NCI-H526 (cell line): ENCODE results near the gene TMEM158.

Experiments
- DNase-seq, 2 experiments: peaks; one replicate each; lab custom pipeline; 2025; lab: John Stamatoyannopoulos, UW

The TMEM158 gene

DNA sequence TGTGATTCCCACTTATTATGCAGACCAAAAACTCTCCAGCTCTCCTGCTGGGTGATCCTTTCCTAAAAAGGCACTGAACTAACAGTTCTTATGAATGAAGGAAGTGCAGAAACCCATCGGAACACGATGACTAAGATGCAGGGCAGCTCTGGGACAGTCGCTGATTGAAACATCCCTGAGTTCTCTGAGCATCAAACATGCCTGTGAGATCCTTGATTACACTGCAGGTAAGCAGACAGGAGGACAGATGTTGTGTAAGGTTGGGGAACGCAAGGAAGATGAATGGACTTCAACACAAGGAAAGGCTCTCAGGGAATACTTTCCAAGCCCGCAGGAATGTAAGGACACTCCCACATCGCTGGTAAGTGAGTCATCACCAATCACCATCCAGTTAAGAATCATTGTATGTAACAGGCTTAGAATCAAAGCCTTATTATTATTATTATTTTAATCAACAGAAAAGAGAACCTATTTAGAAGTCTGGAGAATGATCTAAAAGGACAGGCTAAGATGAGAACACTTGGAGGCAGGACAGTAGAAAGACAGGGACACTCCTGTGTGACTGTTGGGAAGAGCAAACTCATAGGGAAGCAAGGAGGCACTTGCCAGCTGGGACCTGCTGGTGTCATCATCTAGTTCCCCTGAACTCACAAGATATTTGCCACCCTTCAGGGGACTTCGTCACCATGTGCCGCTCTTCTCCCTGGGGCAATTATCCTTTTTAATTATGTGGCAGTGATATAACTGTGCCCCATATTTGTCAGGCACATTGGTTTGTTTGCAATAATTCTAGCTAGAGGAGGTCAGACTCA lies 26.0 kb downstream of the TMEM158 start:
- no peak for DNase-seq

DNA sequence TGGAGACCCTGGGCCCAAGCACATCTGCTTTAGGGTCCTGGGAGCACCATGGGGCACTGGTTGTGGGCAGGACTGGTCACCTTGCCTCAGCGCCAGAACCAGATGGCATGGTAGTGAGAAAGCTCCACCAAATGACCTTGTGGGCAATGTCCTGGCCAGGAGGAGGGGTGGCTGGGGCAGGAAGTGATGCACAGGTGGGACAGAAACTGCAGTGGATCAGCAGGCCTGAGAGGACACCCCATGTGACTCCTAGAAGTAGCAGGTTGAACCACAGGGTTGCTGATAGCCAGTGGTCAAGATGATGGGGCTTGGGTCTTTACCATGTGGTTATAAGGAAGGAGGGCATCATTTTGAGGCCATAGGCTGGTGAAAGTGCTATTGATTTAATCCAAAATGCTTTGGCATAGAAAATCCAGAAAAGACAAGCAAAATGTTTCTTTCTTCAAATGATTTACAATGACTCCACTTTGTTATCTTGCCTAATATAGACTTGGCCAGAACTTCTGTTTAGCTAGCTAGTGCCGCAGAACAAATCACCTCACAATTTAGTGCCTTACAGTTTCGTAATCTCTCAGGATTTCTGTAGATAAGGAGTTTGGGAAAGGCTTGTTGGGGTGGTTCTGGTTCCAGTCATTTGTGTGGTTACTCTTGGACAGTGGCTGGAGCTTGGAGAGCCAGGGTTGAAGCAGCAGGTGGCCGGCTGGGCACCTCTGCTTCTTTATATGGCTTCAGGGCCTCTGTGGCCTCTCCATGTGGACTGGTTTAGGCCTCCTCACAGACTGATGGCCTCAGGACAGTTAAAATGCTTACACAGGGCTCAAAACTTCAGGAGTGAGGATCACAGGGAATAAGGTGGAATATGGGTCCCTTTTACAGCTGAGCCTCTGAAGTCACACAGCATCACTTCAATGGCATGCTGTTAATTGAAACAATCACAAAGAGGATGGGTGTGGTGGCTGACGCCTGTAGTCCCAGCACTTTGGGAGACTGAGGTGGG lies 27.5 kb downstream of the TMEM158 start:
- DNase-seq: no peak

DNA sequence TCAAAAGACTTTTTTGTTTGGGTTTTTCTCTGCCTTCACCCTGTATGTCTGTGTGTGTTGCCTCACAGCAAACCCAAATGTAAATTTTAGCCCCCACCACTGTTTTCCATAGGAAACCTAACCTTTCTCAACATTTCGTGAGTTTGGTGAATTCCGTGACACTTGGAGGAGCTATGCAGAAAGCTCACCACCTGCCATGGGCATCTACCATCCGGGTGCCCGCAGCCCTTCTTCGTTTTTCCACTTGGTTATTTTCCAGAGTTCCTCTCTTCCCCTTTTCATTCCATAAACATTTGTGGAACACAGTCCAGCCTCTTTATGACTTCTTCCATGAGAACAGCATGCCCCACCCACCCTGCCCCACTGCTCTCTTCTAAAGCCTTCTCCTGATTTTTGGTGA lies 31.3 kb downstream of the TMEM158 start:
- no peak for DNase-seq

DNA sequence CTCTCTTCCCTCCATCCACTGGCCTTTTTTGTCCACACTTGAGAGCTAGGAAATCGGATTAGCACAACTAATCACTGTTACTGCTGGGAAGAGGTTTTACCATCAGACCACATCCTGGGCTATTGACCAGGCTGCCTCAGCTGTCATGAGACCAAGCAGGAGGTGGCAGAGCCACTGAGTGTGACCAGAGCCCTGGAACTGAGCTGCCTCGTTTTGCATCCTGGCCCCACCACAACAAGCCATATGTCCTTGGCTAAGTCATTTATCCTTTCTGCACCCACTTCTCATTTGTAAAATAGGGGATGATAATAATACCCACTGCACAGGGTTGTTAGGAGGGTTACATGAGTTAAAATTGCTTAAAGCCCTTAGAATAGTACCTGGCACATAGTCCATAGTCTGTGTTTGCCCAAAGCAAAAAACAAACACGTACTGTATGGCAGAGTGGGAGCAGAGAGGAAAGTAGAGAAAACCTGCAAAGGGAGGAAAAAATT lies 34.1 kb downstream of the TMEM158 start:
- DNase-seq: no peak

DNA sequence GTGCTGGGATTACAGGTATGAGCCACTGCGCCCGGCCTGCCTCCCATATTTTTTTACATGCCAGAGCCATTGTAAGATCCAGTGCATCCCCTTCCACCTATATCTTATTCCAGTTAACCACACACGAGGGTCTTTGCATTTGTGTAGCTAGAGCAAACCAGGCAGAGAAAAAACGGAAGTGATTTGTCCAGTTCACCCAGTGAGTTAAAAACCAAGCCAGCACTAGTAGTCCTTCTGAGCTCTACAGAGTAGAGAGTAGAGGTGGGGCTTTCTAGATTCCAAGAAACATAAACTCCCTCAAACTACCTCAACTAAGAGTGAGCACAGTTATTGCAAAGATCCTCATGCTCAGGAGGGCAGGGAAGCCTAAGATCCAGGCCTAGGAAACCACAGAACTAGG lies 34.7 kb downstream of the TMEM158 start:
- no peak for DNase-seq

DNA sequence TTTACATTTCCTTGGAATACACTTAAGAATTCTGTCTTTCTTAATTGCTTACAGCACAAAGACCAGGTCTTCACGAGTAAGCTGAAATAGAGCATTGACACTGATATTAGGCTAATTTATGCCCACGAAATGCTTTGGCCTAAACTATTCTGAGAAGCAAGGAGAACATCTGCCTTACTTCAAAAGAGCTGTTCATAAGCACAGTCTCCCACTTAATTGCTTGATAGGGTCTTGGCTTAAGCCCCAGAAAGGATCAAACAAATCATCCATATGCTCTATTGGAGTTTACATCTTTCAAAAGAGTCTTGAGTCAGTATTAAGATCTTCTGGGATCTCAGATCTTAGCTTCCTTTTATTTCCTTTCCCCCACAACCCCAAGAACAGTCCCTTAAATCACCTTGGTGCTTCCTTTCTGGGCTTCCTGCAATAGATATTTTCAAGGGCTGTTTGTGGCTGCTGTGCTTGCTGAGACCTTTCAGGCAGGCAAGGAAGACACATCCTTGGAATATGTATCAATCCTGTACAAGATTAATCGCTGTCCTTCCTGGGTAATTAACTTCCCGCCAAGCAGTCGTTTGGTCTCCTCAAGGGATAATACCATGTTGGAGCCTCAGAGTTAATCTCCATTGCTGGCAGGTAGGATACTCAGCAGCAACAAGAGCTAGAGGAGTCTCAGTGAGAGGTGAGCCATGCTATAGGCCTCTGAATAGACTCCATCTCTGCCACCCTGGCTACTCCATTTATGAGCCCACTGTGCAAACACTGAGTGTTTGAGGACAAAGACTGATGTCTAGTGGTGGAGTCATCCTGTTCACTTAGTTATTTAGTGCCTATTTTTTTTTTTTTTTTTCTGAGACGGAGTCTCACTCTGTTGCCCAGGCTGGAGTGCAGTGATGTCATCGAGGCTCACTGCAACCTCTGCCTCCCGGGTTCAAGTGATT lies 37.1 kb downstream of the TMEM158 start:
- DNase-seq: no peak

DNA sequence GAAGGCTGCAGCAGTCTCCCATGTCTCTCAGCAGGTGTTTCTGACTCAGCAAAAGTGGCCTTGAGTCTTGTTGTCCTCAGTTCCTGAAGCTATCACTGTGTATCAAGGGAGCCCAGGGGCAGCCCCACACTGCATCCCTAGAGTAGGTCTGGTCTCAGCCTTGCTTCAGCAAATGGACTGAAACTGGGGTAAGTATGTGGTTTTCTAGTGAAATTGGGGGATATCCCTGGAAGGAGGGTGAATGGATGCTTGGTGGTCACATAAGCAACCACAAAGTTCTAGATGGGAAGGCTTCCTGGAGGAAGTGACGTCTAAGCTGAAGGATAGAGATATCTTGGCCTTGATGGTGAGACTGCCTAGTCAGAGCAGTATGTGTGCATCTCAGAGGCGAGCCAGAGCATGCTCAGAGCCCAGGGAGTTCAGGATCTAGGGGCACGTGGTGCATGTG lies 38.4 kb downstream of the TMEM158 start:
- DNase-seq: no peak

DNA sequence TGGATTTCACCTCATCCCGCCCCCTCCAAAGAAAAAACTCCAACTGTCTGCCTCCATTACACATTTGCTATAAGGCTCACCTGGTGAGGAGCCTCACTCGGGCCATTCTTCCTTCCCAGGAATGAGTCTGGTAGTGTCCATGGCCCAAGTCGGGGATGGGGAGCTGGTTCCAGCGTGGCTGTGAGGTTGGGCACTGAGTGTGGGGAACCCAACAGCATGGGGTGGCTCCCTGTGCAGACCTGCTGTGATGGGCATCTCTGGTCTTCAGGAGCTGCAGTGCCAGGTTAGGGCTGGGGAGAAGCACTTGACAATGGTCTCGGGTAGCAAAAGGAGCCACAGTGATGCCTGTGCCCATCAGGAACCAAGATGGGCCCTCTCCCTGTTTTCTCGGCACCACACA lies 39.2 kb downstream of the TMEM158 start:
- DNase-seq: no peak

DNA sequence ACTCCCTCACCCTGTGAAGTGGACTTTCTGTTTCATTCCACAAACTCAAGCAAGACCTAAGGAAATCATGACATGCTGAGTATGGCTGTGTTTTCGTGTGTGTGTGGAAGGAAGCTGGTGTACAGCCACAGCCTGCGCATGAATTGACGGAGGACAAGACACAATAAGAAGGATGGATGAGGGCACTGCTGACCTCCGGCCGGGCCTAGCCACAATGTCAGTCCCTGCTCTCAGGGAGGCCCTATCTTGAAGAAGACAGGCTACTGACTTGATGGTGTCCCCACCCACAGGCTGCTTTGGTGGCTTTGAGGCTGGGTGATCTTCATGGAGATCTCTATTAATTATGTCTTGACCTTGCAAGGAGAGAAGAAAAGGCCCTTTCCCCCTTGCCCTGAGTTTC lies 40.6 kb downstream of the TMEM158 start:
- DNase-seq: no peak

DNA sequence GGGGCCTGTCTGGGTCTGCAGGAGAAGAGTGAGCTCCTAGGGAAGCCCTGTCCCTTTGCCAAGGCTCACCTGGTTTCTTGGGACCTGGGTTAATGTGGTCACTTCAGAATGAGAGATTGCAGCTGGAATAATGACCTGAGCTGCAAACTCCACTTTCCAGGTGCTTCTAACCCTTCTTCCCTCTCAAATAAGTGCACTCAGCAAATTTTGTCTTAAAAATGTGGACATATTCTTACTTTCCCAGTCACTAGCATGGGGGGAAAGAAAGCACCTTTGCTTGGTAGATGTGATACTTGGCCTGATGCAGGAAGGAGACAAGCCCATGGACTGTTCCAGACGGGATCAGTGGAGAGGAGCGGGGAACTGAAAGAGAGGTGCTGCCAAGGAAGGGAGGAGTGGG lies 41.0 kb downstream of the TMEM158 start:
- no peak for DNase-seq

DNA sequence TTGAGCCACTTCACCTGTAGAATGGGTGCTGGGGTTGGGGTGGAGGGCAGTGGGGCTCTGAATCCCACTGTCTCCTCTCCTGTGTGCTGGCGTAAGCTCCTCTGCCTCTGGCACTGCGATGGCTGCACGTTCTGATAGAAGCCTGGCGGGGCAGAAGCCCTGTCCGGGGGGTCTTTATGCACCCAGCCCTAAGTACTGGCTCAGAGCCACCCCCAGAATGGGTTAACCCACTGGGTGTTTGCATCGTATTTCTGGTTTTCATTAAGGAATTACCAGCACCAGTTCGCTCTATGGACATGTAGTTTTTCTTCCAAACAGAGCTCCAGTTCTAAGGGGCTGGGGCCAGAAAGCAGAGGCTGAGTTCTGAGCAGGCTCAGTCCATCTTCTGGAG lies 42.2 kb downstream of the TMEM158 start:
- DNase-seq: no peak

DNA sequence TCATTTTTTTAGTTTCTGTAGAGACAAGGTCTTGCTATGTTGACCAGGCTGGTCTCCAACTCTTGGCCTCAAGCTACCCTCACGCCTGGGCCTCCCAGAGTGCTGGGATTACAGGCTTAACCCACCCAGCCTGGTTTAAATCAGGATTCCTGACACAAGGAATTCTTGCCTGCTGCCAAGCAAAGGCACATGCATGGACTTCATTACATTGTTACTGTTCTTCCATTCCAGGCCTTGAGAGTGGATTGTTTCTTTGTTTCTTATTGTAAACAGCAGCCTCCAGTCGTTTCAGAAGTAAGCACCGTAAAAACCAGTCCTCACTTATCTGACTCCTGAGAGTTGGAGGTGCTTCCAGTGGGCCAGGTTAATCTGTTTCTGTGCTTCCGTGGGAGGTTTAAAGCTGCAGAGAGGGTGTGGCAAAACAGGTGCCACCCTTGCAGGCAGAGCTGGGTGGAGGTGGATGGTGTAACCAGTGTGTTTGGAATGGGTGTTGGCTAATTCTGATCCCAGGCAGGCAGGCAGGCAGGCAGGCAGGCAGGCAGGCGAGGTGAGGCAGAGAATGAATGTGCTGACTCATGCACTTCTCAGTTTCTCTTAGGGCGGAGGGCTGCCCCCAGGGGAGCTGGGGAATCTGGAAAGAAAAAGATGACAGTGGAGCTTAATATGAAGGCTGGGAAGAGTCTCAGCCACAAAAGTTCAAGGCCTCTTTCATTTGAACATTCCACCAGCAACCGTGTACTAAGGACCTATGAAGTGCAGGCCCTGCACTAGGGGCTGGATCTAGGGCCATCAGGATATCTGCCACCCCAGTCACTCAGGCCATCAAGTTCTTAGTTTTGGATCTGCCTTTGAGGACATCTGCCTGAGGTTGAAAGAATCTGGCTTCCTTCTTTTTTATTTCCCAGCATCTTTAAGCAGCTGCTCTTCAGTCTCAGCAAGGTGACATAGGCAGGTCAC lies 42.9 kb downstream of the TMEM158 start:
- DNase-seq: peak; percentile 40 to 75

DNA sequence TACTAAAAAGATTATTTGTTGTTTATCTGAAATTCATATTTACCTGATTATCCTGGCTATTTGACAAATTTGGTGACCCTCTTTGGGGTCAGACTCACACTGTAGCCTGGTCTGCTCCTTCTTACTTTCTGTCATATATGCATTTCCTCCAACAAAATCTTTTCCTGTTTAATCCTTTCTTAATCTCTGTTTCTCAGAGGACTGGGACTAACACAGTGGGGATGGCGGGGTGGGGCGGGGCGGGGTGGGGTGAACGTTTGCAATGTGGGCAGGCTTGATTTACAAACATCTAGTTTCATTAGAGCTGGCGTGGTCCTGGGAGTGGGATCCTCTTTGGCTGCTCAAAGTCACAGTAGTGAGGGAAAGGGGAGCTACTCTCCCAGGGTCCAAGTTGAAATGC lies 44.6 kb downstream of the TMEM158 start:
- DNase-seq: no peak

DNA sequence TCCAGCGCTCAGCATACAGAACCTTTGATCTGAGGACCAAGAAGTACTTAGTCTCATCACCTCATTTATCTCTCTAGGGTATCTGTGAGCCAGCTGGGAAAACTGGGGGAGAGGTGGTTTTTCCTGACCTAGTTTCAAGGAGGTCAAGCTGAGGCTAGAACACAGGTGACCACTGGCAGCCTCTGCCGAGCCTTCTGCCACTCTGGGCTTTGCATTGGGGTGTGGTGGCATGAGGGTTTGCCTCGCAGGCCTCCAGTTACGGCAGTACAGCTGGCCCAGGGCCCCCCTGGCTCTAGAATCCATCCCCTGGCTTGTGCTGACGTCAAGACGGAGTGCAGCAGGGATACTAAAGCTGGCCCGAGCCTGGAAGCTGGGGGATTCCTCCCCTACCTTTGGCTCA lies 45.2 kb downstream of the TMEM158 start:
- DNase-seq: no peak

DNA sequence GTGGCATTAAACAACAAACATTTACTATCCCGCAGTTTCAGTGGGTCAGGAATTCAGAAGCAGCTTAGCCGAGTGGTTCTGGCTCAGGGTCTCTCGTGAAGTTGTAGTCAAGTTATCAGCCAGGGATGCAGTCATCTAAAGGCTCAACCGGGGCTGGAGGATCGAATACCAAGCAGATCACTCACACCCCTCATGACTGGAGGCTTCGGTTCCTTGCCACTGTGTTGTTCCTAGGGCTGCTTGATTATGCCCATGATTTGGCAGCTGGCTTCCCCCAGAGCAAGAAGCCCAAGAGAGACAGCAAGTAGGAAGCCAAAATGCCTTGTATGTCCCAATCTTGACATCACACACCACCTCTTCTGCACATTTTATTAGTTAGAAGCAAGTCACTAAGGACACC lies 46.0 kb downstream of the TMEM158 start:
- no peak for DNase-seq

DNA sequence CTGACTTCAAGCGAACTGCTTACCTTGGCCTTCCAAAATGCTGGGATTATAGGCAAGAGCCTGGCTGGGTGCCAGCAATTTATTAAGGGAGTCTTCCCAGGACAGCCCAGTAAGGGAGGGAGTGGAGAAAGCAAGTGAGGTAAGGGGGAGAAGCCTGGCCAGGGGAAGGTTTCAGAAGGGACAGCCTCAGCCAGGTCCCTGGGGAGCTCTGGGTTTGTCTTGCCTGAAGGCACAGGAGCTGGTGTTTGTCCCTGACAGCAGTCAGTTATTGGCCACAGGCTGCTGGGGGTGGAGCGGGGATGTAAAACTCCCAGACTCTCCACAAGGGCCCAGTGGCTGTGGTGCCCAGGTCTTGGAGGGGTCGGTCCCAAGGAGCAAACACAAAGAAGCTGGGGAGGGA lies 46.9 kb downstream of the TMEM158 start:
- peak; percentile 67 to 89 for DNase-seq

DNA sequence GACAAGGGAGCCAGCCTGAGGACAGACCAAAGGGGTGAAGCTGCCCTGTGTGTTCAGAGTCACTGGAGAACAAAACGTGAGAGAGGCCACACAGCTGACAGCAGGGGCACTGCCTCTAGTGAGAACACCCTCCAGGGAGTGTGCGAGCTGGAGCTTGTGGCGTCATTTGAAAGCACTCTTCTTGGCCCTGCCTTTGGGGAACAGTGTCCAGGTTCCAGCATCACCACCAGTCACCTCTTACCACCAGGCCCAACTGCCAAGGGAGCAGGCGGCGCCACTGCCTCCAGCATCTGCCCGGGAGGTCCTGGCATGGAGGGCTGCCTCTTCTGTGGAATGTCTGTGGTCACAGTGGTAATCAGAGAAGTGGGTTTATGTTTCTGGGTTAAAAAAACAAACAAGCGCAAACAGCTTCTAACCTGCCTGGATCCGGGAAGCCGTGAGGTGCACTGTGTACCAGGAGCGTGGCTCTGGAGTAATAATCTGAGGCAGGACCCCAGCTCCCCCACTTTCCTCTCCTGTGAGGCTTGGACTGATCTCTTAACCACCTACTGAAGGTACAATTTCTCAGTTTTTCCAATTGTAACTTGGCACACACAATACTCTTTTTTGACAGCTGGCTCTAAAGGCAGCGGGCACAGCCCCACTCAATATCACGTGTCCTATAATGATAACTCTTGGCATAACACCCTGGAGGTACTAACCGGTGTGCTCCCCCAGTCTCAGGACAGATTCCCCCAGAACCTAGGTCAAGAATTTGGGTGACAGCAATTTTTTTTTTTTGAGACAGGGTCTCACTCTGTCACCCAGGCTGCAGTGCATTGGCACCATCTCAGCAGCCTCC lies 47.7 kb downstream of the TMEM158 start:
- DNase-seq: peak in 1 of 2 experiments; percentile 27

DNA sequence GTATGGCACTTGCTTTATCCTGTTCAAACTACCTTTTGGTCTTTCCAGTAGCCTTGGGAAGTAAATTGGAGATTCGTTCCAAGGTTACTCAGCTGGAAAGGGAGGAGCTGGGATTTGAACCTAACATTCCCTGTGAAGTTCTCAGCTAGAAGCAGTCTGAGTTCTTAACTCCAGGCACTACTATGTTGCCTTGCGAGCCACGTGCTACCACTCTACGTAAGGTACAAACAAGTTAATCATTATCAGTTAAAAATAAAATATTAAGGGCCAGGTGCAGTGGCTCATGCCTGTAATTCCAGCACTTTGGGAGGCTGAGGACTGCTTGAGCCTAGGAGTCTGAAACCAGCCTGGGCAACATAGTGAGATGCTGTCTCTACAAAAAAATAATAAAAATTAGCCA lies 49.2 kb downstream of the TMEM158 start:
- no peak for DNase-seq
